GM15510 (cell line): ENCODE measurements around the gene WDR1.

Experiments
- POLR2A ChIP-seq: IDR thresholded peaks from 3 replicates; pipeline ENCODE4 v1.6.1; 2011; ENCODE audit warnings: borderline replicate concordance; ENCODE audit not compliant: insufficient read length; ENCODE audit errors: extremely low read depth

Gene WDR1

DNA sequence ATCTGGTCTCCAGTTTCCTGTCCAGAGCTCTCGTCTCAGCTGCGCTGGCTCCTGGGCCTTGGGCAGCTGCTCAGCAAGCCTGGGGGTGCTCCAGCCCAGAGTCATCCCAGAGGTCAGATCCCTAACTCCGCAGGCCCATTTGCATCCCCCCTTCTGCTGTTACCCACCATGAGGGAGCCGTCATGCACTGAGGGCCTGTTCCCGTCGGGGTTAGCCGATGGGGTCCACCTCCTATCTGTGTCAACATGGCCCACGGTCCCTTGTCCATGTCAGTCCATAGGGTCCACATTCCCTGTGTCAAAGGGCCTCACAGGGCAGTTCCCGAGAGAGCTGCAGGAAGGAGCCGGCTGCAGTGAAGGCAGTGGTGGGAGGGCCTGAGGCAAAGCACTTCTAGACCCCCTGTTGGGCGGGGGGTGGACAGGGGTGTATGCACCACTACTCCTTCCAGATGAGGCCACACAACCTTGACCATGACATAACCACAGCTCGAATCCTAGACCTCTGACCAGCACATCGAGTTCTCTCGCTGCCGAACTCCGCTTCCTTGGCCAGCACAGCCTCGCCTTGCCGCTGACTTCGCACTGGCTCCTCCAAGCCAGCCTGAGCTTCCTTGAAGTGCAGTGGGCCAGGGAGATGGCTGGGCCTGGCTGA, 24.9 kb downstream of the WDR1 start:
- TF ChIP-seq POLR2A, result no peak

DNA sequence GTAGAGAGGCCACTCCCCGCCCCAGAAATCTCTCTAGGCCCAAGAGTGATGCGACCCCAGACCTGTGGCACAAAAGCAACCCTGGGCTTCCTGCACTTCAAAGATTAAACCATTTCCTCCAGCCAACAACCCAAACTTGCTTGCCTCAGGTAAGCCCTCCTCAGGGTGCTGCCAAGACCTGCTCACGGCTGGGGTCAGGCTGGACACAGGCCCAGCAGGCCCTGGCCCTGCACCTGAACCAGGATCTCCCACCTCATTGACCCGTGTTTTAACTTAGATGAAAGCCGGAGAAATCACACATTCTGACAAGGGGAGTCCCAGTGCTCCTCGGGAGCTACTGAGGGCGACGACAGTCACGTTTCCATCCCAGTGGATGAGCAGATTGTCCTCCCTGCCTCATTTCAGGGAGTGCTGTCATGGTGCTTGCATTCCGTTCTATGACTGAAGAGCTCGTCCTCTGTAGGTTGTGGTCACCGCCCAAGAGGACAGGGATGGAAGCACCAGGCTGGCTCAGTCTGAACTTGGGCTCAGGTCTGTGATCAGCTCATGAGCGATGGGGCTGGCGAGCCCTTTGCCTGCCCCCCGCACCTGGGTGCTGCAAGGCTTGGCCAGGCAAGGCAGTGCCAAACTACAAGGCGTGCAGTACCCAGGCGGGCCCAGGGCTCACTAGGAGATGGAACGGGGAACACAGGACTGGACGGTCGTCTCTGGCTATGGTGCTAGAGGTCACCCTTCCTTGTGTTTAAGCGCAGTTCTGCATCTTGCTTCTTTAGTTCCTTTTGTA, 25.9 kb downstream of the WDR1 start:
- TF ChIP-seq POLR2A, result no peak

DNA sequence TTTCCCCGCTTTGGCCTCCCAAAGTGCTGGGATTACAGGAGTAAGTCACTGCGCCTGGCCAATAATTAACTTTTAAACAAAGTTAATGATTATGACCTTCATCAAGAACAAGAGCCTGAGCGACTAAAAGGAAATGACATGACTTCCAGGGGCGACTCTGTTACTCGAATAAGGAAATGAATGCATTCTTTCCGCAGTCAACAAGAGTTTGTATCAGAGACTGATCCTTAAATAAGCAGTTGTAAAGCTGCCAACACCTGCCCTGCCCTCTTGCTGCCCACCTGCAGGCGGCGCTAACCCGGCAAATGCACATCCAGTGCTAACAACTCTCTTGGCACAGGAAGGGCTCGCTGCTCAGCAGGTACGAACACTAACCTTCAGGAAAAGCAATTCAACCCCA, 27.3 kb downstream of the WDR1 start:
- no peak for TF ChIP-seq POLR2A

DNA sequence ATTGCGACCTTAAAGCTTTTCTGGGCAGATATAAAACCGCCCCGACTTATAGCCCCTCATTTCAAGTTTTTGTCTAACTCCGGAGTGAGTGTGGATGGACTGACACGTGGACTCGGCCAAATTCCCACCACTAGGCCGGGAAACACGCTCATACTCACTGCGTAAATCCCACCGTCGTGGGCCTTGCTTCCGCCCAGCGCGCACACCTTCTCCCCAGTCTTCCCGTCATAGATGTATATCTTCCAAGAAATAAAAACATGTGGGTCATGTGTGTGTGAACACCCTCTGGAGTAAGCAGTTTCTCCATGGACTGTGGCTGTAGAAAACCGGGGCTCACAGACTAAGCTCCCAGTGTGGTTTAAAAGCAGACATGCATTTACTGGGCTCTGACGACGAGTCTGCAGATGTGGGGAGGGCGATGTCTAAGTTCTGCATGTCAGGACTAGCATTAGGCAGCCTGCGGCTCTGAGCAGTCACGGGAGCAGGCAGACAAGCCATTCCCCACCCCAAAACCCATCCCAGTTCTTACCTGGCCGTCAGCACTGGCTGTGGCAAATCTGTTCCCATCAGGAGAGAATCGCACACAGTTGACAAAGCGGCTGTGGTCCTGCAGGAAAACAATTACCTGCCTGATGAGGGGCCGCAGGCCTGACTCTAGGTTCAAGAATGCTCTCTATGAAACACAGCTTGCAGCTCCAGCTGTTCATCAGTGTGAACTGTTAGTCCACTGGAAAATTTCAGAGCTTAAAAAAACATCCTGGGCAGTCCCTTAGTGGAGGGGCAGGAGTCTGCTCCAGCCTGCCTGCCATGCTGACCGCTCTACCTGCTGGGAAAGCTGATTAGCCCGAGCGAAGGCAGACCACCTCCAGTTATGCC, 28.2 kb downstream of the WDR1 start:
- no peak for TF ChIP-seq POLR2A

DNA sequence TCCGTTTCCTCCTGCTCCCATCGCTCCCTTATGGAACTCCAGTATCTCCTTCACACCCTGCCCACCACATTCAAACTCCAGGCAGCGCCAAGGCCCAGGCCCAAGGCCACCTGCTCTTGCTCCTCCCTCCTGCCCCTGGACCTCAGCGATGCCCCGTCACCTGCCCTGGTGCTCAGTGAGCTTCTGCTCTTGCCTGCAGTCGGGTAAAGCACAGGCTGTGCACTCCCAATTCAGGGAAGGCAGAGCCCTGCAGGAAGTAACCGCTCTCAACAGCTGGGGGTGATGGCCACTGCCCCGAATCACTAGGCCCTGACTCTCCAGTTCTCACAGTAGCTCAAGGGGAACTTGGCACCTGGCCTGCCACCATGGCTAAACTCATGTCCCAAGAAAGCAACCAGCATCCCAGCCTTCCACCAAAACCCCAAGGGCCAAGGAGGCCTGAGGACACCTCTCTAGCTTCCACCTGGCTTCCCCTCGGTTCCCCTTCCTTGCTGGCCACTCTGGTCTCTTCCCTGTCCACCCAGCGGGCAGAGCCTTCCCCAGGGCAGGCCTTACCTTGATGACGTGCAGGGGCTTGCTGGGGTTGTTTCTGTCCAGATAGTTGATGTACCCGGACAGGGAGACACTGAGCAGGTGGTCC, 29.3 kb downstream of the WDR1 start:
- no peak for TF ChIP-seq POLR2A

DNA sequence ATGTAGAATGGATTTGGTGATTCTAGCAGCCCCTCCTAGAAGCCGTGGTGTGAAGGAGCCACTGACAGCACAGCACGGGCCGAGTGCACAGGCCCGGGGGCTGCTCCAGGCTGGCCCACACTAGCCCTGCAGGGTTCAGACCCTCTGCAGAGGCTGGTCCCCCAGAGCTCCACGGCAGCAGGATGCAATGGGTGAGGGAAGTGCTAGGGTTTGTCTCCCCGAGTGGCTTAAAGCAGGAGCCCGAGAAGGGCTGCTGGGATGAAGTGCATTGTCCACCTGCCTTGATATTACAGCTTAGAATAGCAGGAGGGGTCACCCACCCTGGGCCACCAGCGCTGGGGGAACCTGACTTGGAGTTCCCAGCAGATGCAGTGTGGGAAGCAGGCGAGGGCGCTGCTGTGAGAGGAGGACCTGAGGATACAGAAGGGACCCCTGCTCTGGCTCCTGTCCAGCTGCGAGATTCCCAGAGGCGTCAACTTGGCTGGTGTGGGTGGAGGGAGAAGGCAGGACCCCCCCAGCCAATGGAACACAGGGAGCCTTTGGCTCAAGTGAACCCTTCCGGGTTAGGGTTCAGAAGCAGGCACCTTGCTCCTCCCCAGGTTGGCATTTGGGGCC, 30.0 kb downstream of the WDR1 start:
- TF ChIP-seq POLR2A, result no peak

DNA sequence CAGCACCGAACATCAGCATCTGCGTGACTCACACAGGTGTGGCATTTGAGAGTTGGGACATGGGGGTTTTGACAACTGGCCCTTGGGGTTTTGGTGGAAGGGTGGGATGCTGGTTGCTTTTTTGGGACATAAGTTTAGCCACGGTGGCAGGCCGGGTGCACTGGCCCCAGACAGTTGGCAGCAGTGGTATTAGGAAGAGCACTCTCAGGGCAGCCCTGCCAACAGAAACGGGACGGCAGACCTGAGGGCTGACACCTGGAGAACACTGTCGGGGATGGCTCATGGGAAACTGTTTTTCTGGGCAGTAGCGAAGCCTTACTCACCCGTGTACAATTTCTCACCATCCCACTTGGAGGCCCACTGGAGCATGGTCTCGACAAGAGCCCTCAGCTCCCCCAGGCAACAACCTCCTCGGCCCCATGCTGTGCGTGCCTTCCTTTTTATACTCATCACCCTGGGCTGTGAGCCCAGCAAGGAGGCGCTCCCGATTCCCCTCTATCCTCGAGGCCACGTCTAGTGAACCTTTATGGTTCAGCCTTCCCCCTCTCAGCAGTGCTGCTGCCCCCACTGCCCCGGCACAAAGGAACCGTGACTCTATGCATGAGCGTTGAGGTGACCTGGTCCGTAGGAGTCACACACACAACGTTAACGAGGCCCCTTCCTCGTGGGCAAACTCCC, 30.6 kb downstream of the WDR1 start:
- no peak for TF ChIP-seq POLR2A

DNA sequence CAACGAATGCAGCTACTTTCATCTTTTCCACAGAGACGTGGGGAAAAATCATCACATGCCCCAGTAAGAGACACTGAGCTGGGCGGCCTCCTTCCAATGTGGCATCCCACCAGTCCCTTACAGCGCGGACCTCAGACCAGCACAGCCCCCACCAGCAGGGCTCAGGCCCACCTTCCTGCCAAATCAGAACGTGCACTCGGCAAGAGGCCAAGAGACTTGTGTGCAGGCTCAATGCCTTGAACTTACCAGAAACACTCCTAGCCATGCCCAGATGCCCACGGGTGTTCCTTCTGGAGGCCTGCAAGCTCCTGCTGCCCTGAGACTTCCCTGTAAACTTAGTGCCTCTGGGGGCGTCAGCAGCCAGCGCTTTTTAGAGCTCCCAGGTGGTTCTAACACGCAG, 31.2 kb downstream of the WDR1 start:
- no peak for TF ChIP-seq POLR2A

DNA sequence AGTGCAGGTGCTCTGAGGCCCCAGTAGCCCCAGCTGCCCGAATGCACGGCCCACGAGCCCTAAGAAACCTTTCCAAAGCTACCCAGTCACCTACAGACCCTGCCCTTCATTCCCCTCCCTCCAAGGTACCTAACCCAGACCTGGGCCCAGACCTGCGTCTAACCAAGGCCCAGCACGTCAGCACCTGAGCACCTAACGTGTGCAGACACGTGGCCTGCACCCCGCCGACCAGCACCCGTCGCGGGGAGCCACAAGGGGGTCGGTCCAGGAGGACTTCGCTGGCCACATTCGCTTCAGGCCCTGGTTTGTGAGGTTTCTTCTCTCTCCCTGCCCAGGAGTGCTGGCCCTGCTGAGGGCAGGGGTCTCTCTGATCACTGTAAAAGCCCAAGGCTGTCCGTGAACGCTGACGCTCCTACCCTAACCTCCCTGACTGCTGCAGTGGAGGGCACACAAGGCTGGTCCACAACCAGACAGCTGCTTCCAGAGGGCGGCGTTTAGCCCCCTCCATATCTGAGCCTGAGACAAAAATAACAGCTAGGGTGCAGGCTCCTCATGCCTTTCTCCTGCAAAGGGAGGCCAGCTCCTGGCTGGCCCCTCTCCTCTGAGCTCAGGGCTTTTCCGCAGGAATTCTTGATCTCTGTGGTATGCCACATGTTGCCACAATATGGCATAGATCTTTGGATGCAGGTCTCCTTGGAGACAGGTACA, 31.8 kb downstream of the WDR1 start:
- TF ChIP-seq POLR2A, result no peak

DNA sequence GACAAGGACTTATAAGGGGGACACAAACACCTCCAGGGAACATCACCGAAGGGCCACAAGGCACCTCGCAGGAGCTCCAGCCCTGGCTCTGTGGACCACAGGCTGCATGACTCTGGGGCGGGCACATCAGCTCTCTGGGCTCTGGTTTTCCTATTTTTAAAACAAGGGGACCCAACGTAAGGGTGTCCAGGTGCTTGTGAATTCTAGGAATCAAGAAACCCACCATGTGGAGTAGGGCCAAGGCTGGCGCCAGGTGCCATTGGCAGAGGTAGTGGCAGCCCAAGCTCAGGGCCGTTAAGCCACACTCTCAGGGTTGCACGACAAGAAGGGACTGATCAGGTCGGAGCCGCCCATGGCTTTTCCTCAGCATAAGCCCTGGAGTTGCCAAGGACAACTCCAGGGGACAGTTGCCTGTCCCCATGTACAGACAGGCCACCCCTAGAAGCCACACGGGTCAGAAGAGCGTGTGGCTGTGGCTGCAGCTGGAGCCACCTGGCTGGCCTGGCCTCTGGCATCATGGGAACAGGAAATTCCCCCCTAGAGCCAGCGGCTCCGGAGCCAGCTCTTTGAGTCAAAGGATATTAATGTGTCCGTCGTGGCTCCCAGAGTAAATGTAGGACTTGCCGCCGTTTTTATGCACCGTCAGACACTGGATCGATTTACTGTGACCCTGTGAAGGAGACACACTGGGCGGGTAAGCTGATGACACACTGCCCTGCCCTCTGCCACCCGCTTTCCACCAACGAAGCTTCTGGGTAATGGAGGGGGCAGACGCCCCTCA, 32.5 kb downstream of the WDR1 start:
- TF ChIP-seq POLR2A, result no peak

DNA sequence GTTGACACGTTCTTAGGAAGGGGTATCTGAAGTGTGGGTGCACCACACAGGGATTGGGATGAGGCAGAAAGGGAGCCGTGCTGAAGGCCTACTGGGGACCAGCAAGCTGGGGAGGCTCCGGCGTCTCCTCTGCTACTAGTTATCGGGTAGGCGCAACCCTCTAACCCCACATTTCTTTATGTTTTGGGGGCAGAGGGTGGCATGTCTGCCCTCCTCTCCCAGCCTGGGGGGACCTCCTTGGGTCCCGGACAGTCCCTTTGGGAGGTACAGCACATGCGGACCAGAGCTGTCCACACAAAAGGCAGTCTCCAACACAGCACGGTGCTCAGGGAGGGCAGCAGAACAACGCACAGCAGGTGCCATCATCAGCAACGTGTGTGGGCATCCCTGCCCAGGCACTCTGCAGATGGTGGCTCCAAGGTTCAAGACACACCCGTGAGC, 33.2 kb downstream of the WDR1 start:
- no peak for TF ChIP-seq POLR2A

DNA sequence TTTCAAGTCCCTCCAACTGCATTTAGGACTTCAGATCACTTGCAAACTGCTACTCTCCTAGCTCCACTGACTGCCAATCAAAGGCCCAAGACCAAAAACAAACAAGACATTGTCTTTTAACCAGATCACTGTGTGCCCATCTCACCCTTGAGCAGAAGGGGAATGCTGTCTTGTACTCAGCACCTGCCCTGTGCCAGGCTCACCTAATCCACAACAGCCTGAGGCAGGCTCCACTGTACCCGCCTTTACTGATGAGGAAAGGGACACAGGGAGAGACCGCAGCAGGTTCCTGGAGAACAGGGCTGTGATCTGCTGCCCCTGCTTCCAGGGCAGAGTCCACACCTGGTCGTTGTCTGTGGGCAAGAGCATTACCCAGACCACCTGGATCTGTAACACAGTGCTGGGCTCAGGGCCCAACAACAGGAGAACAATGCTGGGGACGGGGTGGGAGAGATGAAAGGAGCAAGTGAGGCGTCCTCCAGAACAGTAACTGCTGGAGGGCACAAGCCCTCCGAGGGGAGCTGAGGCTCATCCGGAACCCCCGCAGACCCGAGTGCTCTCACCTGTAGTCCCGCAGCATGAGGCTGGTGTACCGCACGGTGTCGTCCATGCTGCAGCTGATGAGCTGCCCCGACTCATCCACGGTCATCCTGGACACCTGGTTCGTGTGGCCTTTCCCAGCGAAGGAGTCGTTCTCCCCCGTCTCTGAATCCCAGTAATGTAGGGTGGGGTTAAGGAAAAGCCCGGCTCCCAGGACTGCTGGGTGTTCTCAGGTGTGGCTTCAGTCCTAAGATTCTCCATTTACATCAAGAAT, 33.9 kb downstream of the WDR1 start:
- TF ChIP-seq POLR2A, result no peak
